ENCODE data around the gene NCK1.
"Not testable (repeated sequence)": the region's sequence is repeated elsewhere in the genome, so short reads cannot be mapped to it uniquely, and the experiment has no call there.

Gene NCK1

DNA sequence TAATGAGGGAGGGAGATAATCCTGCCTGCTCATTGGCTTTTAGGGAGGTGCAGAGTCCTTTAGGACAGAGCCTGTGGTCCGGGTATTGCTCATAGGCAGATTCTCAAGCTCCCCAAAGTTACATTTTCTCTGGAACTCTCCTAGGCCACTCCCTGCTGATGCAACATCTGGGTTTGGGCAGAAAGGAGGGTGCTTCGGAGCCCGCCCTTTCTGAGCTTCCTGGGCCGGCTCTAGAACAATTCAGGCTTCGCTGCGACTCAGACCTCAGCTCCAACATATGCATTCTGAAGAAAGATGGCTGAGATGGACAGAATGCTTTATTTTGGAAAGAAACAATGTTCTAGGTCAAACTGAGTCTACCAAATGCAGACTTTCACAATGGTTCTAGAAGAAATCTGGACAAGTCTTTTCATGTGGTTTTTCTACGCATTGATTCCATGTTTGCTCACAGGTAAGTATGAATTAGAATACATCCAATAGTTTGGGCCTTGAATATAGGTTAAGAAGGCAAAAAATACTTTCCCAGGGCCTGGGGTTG, 95.8 kb downstream of the NCK1 start, which contains the start of gene IL20RB:
Gene IL20RB, plus strand, starts transcription at position 233 of the 538 bp plus-strand sequence. Its CDS starts 131 bp downstream, at position 364.
- POLR2A ChIA-PET, result no interaction called here
- no peak for TF ChIP-seq ELF4 (IDR thresholded peaks at IDR 0.05)
- TF ChIP-seq, protein P1, sequence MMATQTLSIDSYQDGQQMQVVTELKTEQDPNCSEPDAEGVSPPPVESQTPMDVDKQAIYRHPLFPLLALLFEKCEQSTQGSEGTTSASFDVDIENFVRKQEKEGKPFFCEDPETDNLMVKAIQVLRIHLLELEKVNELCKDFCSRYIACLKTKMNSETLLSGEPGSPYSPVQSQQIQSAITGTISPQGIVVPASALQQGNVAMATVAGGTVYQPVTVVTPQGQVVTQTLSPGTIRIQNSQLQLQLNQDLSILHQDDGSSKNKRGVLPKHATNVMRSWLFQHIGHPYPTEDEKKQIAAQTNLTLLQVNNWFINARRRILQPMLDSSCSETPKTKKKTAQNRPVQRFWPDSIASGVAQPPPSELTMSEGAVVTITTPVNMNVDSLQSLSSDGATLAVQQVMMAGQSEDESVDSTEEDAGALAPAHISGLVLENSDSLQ (IDR thresholded peaks at IDR 0.05), result no peak
- no peak for TF ChIP-seq HDGF (IDR thresholded peaks at IDR 0.05; ENCODE audit: borderline replicate concordance)
- no peak for TF ChIP-seq SUZ12 (IDR thresholded peaks at IDR 0.05)
- TF ChIP-seq BHLHE40 (IDR thresholded peaks at IDR 0.05; ENCODE audit: borderline replicate concordance), result no peak
- no peak for TF ChIP-seq FOXA1 (IDR thresholded peaks at IDR 0.05)
- TF ChIP-seq NFRKB (IDR thresholded peaks at IDR 0.05), result no peak
- no peak for TF ChIP-seq CTBP1 (IDR thresholded peaks at IDR 0.05; ENCODE audit: borderline replicate concordance)
- no peak for TF ChIP-seq L3MBTL2 (conservative IDR thresholded peaks at IDR 0.05)
- TF ChIP-seq SP1 (IDR thresholded peaks at IDR 0.05), result no peak
- TF ChIP-seq FOXM1 (IDR thresholded peaks at IDR 0.05; ENCODE audit: borderline replicate concordance), result no peak
- TF ChIP-seq FOXK2 (IDR thresholded peaks at IDR 0.05), result no peak
- CTCF ChIA-PET, result no interaction called here
- DNase-seq (ENCODE audit: extremely low spot score), result no peak

GRCh38 chr3:136958939-136959338, 96.9 kb downstream of the NCK1 start:
- TF ChIP-seq FOXK2 (IDR thresholded peaks at IDR 0.05), result no peak
- TF ChIP-seq BHLHE40 (IDR thresholded peaks at IDR 0.05; ENCODE audit: borderline replicate concordance), result no peak
- no peak for TF ChIP-seq SUZ12 (IDR thresholded peaks at IDR 0.05)
- TF ChIP-seq, protein P1 (IDR thresholded peaks at IDR 0.05), result no peak
- TF ChIP-seq TARDBP (IDR thresholded peaks at IDR 0.05), result no peak
- no peak for TF ChIP-seq FOXA1 (IDR thresholded peaks at IDR 0.05)
- no peak for TF ChIP-seq L3MBTL2 (conservative IDR thresholded peaks at IDR 0.05)
- ChIA-PET CTCF (no interaction called here), POLR2A (no interaction called here)
- no peak for DNase-seq (ENCODE audit: extremely low spot score)

DNA sequence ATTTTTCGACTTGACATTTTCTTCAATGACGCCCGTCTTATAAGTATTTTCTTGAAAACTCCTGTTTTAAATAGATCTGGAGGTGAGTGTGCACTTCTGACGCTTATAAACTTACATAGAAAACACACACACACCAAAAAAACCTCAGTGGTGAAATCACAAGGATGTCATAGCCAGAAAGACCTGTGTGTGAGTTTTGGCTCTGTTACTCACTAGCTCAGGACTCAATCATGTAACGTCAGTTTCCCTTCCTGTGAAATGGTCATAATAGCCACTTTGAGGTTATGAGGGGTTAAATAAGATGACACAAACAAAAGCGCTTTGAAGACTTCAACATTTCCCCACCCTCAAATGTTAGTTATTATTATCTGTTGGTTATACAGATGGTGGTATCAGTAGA, 97.6 kb downstream of the NCK1 start:
- POLR2A ChIA-PET, result no interaction called here
- TF ChIP-seq ELF4 (IDR thresholded peaks at IDR 0.05) (no peak), FOXM1 (IDR thresholded peaks at IDR 0.05; ENCODE audit: borderline replicate concordance) (no peak), FOXK2 (IDR thresholded peaks at IDR 0.05) (no peak)
- DNase-seq (ENCODE audit: extremely low spot score), result no peak
- CTCF ChIA-PET, result no interaction called here

DNA sequence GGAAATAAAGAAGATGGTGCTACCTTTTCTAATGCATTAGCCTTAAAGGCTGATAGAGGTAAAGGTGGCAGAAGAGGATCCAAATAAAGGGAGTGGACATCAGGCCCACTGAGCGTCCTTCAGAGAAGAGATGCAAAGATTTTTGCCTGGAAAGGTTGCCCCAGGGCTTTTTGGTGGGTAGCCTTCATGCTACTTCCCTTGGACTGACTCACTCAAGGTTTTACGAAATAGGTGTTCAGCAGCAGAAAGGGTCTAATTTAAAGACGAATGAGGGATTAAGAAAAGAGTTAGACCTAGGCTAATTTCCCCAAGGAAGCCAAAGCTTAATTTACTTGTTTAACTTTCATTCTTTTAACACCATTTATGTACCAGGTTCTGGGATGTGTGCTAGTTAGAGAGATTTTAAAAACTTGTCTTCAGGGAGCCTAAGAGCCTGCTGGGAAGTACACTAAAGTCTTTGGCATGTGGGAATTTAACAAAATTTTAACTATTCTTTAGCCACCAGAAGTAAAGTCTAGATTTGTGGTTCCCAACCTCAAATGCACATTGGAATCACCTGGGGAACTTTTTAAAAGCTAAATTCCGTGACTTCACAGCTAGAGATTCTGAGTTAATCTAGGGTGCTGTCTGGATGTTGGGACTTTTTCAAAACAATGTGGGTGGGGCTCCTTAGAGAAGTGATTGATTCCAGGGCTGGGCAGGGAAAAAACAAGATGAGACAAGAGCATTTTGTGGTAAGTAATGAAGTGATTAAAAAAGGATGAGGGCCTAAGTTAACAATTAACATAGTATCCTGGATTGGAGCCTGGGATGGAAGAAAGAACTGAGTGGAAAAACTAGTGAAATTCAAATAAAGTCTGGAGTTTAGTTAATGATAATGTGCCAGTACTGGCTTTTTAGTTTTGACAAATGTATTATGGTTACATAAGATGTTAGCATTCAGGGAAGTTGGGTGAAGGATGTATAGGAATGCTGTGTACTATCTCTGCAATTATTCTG, 99.1 kb downstream of the NCK1 start:
- TF ChIP-seq ARNT (IDR thresholded peaks at IDR 0.05), result no peak
- no peak for TF ChIP-seq L3MBTL2 (conservative IDR thresholded peaks at IDR 0.05)
- TF ChIP-seq NFRKB (IDR thresholded peaks at IDR 0.05), result no peak
- no peak for TF ChIP-seq SUZ12 (IDR thresholded peaks at IDR 0.05)
- no peak for TF ChIP-seq TARDBP (IDR thresholded peaks at IDR 0.05)
- TF ChIP-seq SP1 (IDR thresholded peaks at IDR 0.05), result no peak
- no peak for TF ChIP-seq FOXK2 (IDR thresholded peaks at IDR 0.05)
- no peak for TF ChIP-seq FOXA1 (IDR thresholded peaks at IDR 0.05)
- TF ChIP-seq CTBP1 (IDR thresholded peaks at IDR 0.05; ENCODE audit: borderline replicate concordance), result no peak
- TF ChIP-seq, protein P1 (IDR thresholded peaks at IDR 0.05), result no peak
- TF ChIP-seq BHLHE40 (IDR thresholded peaks at IDR 0.05; ENCODE audit: borderline replicate concordance), result no peak
- TF ChIP-seq HDGF (IDR thresholded peaks at IDR 0.05; ENCODE audit: borderline replicate concordance), result no peak
- TF ChIP-seq LEF1 (IDR thresholded peaks at IDR 0.05; ENCODE audit: borderline replicate concordance), result no peak
- no peak for TF ChIP-seq ZNF384 (IDR thresholded peaks at IDR 0.05)
- no peak for TF ChIP-seq FOXM1 (IDR thresholded peaks at IDR 0.05; ENCODE audit: borderline replicate concordance)
- TF ChIP-seq ELF4 (IDR thresholded peaks at IDR 0.05), result no peak
- POLR2A ChIA-PET, result interaction anchor here (1.0 kb wide), 1 partner anchor 209 kb away, joined by 3 read pairs; the partner anchor contains the start of gene STAG1
- DNase-seq (ENCODE audit: extremely low spot score), result no peak

GRCh38 chr3:136962927-136963326, 100.9 kb downstream of the NCK1 start:
- CTCF ChIA-PET, result interaction anchor here (0.8 kb wide), 1 partner anchor 101 kb away, joined by 5 read pairs; the partner anchor contains the start of gene NCK1
- TF ChIP-seq, protein P1 (IDR thresholded peaks at IDR 0.05), result no peak
- no peak for TF ChIP-seq L3MBTL2 (conservative IDR thresholded peaks at IDR 0.05)
- no peak for TF ChIP-seq FOXA1 (IDR thresholded peaks at IDR 0.05)
- no peak for TF ChIP-seq SP1 (IDR thresholded peaks at IDR 0.05)
- TF ChIP-seq SUZ12 (IDR thresholded peaks at IDR 0.05), result no peak
- no peak for TF ChIP-seq FOXK2 (IDR thresholded peaks at IDR 0.05)
- no peak for TF ChIP-seq CTBP1 (IDR thresholded peaks at IDR 0.05; ENCODE audit: borderline replicate concordance)
- no peak for TF ChIP-seq TARDBP (IDR thresholded peaks at IDR 0.05)
- POLR2A ChIA-PET, result no interaction called here
- no peak for DNase-seq (ENCODE audit: extremely low spot score)

More for the DNA sequence above, 99.1 kb downstream of the NCK1 start:
- CTCF ChIA-PET, result no interaction called here

- POLR2A ChIA-PET; CTCF ChIA-PET; DNase-seq (ENCODE audit: extremely low spot score): not testable (repeated sequence)
Measured at GRCh38 chr3:136969539-136969938, 107.5 kb downstream of the NCK1 start.

All from HEK293T (cell line).